ENCODE data around the gene PRKCSH.

DNA sequence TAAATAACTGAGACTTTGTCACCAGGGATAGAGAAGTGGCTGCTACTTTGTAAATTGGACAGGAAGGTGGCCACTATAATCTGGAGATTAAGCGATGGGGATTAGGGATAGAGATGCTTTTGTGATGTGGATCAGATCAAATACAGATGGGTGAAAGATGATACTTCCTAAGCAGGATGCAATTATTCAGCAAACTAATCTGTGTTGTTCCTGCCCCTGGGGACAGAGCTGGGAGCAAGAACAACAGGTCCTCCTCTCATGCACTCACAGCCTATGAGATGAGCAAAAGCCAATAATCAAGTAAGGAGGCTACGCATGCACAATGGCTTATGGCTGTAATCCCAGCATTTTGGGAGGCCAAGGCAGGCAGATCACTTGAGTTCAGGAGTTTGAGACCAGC is 20.9 kb upstream of the PRKCSH start:
- TF ChIP-seq EZH2 (IDR thresholded peaks at IDR 0.05; ENCODE audit: borderline replicate concordance, insufficient read depth, low read depth, low read length, poor library complexity, severe bottlenecking) = no peak
- no peak for TF ChIP-seq CTCF (IDR thresholded peaks at IDR 0.05)
